Spleen (tissue), 11 donors: Measurements from ENCODE around the gene RB1. TPM values are rescaled to one million over a fixed set of nuclear protein-coding genes. Genes with fewer than 3 reads are reported as not detected.

ENCODE experiments used
- DNase-seq: peaks from one replicate; pipeline ENCODE4 v3.0.0-alpha.2; 2020
- H3K27ac ChIP-seq, 8 donors: fragments of 200-600 bp; sonication (generic) in 7 of 8; 1 replicate in 4 of 8; 2 replicates in 4 of 8; pipeline versions ENCODE4 v1.5.0 to v1.8.0; 2016 to 2021; ENCODE audit warnings: inconsistent platforms in 4 of 8, mild to moderate bottlenecking in 4 of 8, moderate library complexity in 1 of 8
- H3K27me3 ChIP-seq, 7 donors: fragments of 200-600 bp; sonication (generic) in 6 of 7; replicated peaks in 1 of 7; 1 replicate in 4 of 7; 2 replicates in 3 of 7; pipeline versions ENCODE4 v1.5.0 to v1.8.0; 2016 to 2021; ENCODE audit warnings: inconsistent platforms in 3 of 7, mild to moderate bottlenecking in 1 of 7
- H3K36me3 ChIP-seq, 6 donors: fragments of 200-600 bp; sonication (generic) in 5 of 6; 1 replicate in 4 of 6; 2 replicates in 2 of 6; pipeline versions ENCODE4 v1.5.0 to v1.8.0; 2016 to 2021; ENCODE audit warnings: inconsistent platforms in 2 of 6
- H3K4me1 ChIP-seq, 6 donors: fragments of 200-600 bp; sonication (generic) in 5 of 6; 1 replicate in 3 of 6; 2 replicates in 3 of 6; pipeline versions ENCODE4 v1.5.0 to v1.8.0; 2016 to 2021; ENCODE audit warnings: inconsistent platforms in 3 of 6
- H3K4me3 ChIP-seq, 8 donors: fragments of 200-600 bp; sonication (generic) in 7 of 8; 1 replicate in 4 of 8; 2 replicates in 4 of 8; pipeline versions ENCODE4 v1.5.0 to v1.8.0; 2016 to 2021; ENCODE audit warnings: inconsistent platforms in 4 of 8, mild to moderate bottlenecking in 4 of 8, moderate library complexity in 2 of 8
- H3K9me3 ChIP-seq, 8 donors: fragments of 200-600 bp; sonication (generic) in 7 of 8; 1 replicate in 4 of 8; 2 replicates in 4 of 8; pipeline versions ENCODE4 v1.5.0 to v1.8.0; 2016 to 2021; ENCODE audit warnings: inconsistent platforms in 4 of 8
- CTCF ChIP-seq, 11 experiments: fragments of 200-600 bp in 7 of 11; fragments of 450-650 bp in 4 of 11; sonication (generic) in 4 of 11; IDR thresholded peaks in 8 of 11; conservative IDR thresholded peaks in 3 of 11; 1 replicate in 7 of 11; 2 replicates in 4 of 11; pipeline versions ENCODE4 v1.4.0 to v1.8.0; 2016 to 2021; ENCODE audit warnings: antibody characterized with exemption in 11 of 11, inconsistent platforms in 4 of 11, mild to moderate bottlenecking in 1 of 11
- POLR2A ChIP-seq, 3 donors: fragments of 450-650 bp; IDR thresholded peaks; one replicate each; pipeline ENCODE4 v1.5.1; 2017; ENCODE audit warnings: antibody characterized with exemption in 3 of 3, mild to moderate bottlenecking in 1 of 3
- POLR2AphosphoS5 ChIP-seq, 3 donors: sonication (generic); formaldehyde crosslinking; IDR thresholded peaks; one replicate each; pipeline ENCODE4 v1.5.1; 2017; ENCODE audit warnings: antibody characterized with exemption in 3 of 3
- WGBS, 5 donors: extraction: QIAGEN DNeasy Blood & Tissue Kit in 3 of 5; methylation state at CpG; one replicate each; pipeline versions ENCODE4 v1.1.5 to v1.1.7; 2013 to 2018; 5-methylcytosine and 5-hydroxymethylcytosine counted together
- intact Hi-C: fragments of 100-400 bp; cut with DNase I; formaldehyde crosslinking; loops from one replicate; pipeline ENCODE4 v1.15.0; 2023; ENCODE audit warnings: low total_unique reads
- polyA plus RNA-seq, 3 donors: library from polyadenylated mRNA; stranded (reverse); fragments of 200-250 nt; gene quantifications; one replicate each; pipeline ENCODE4 v1.2.1, GENCODE V29; 2013
- total RNA-seq, 7 donors: library from RNA; depleted of rRNA in 3 of 7; stranded (reverse); fragments of >200 nt in 3 of 7; fragmentation: NEBNext Ultra II Directional in 4 of 7; extraction: Animal tissue kit (Norgen Biotek cat#: 25700) in 4 of 7; gene quantifications; one replicate each; pipeline versions ENCODE4 v1.1.0 to v1.2.1, GENCODE V29; 2016 to 2021
- donor health status: healthy with polysubstance abuse.
- donor health status: DM: no; HTN: no; CAD: no; lungs with moderate emphysema.
- donor health status: DM: no; HTN: no; CAD: no.
- donor health status: Bipolar disorder and iron deficiency.
- donor health status: healthy.
- donor health status: DM: no; HTN: no; CAD: no.
- donor health status: DM: yes; HTN: yes; CAD: no.

The RB1 gene
- total and polyA plus RNA-seq, 10 donors, result 21.3 to 88.0 (median 60.2) TPM

GRCh38 chr13:48402325-48402932, 98.9 kb downstream of the RB1 start:
- no peak for TF ChIP-seq POLR2A (IDR thresholded peaks at IDR 0.05)
- TF ChIP-seq POLR2AphosphoS5 (IDR thresholded peaks at IDR 0.05), result no peak
- no peak for TF ChIP-seq CTCF (IDR thresholded peaks at IDR 0.05 in 8 of 11, conservative IDR thresholded peaks at IDR 0.05 in 3 of 11)
- Histone ChIP-seq H3K9me3 (no peaks in the 10 kb centered on the region), H3K27ac (peak overlapping the region in 7 of 8 donors; percentile 58 to 83 (median 81)), H3K4me1 (peaks cover 37 to 99% (median 66%) of the 10 kb centered on the region in 6 donors), H3K27me3 (no peaks in the 10 kb centered on the region), H3K36me3 (peaks cover 0 to 12% (median 0%) of the 10 kb centered on the region in 6 donors), H3K4me3 (no peak overlapping the region)
- 46 to 52% (median 49%) methylated on average over 2 of the region's 2 CpGs for WGBS, 5 donors
- no peak for DNase-seq
- intact Hi-C loops, result loop anchor here (10.0 kb wide), 1 partner anchor 182 kb away; no protein-coding TSS in a partner anchor

GRCh38 chr13:48403151-48403631, 99.6 kb downstream of the RB1 start:
- DNase-seq, result no peak
- Histone ChIP-seq H3K4me1 (peaks cover 37 to 99% (median 67%) of the 10 kb centered on the region in 6 donors), H3K27me3 (no peaks in the 10 kb centered on the region), H3K36me3 (peaks cover 0 to 12% (median 0%) of the 10 kb centered on the region in 6 donors), H3K27ac (peak overlapping the region; percentile 58 to 83 (median 76)), H3K4me3 (peak overlapping the region in 1 of 8 donors; percentile 26), H3K9me3 (no peaks in the 10 kb centered on the region)
- 13 to 41% (median 23%) methylated on average over 2 of the region's 2 CpGs for WGBS, 5 donors
- TF ChIP-seq CTCF (IDR thresholded peaks at IDR 0.05 in 8 of 11, conservative IDR thresholded peaks at IDR 0.05 in 3 of 11), result no peak
- peak in 1 of 3 donors; percentile 53 for TF ChIP-seq POLR2AphosphoS5 (IDR thresholded peaks at IDR 0.05)
- intact Hi-C loops, result loop anchor here (10.0 kb wide), 1 partner anchor 182 kb away; no protein-coding TSS in a partner anchor

- H3K27me3 ChIP-seq, result no peaks in the 10 kb centered on the region
- no peaks in the 10 kb centered on the region for H3K9me3 ChIP-seq
- intact Hi-C loops, result loop anchor here (10.0 kb wide), 1 partner anchor 181 kb away; no protein-coding TSS in a partner anchor
- peak overlapping the region; percentile 58 to 83 (median 76) for H3K27ac ChIP-seq
- no peak for DNase-seq
- H3K4me3 ChIP-seq, result no peak overlapping the region
- no peak for TF ChIP-seq POLR2A (IDR thresholded peaks at IDR 0.05)
- no peak for TF ChIP-seq POLR2AphosphoS5 (IDR thresholded peaks at IDR 0.05)
- TF ChIP-seq CTCF (IDR thresholded peaks at IDR 0.05 in 8 of 11, conservative IDR thresholded peaks at IDR 0.05 in 3 of 11), result no peak
- WGBS, 5 donors, result 64 to 82% (median 71%) methylated on average over 8 of the region's 8 CpGs
- H3K36me3 ChIP-seq, result peaks cover 0 to 12% (median 0%) of the 10 kb centered on the region in 6 donors
- peaks cover 37 to 99% (median 68%) of the 10 kb centered on the region in 6 donors for H3K4me1 ChIP-seq
Measured at GRCh38 chr13:48403913-48404312, 100.4 kb downstream of the RB1 start.

- DNase-seq, result no peak
- TF ChIP-seq CTCF (IDR thresholded peaks at IDR 0.05 in 8 of 11, conservative IDR thresholded peaks at IDR 0.05 in 3 of 11) (no peak), POLR2A (IDR thresholded peaks at IDR 0.05) (no peak), POLR2AphosphoS5 (IDR thresholded peaks at IDR 0.05) (no peak)
- Histone ChIP-seq H3K9me3 (no peaks in the 10 kb centered on the region), H3K4me3 (no peak overlapping the region), H3K27me3 (no peaks in the 10 kb centered on the region), H3K4me1 (peaks cover 37 to 99% (median 64%) of the 10 kb centered on the region in 6 donors), H3K36me3 (peaks cover 0 to 12% (median 0%) of the 10 kb centered on the region in 6 donors), H3K27ac (peak overlapping the region in 6 of 8 donors; percentile 20 to 83 (median 82))
- WGBS, 5 donors, result 64 to 82% (median 75%) methylated on average over 1 of the region's 1 CpG
- intact Hi-C loops, result loop anchor here (10.0 kb wide), 1 partner anchor 180 kb away; no protein-coding TSS in a partner anchor
Measured at GRCh38 chr13:48404952-48405351, 101.4 kb downstream of the RB1 start.
